A549 (cell line): ENCODE measurements around the gene TRAPPC5. TPM values are rescaled to one million over a fixed set of nuclear protein-coding genes. Genes with fewer than 3 reads are reported as not detected.

Source experiments
- ATAC-seq, 2 experiments: fragments of 200-7000 bp in 1 of 2; fragments of >200 bp in 1 of 2; cut with Nextera tagmentation in 1 of 2; cut with Tn5 transposase in 1 of 2; 3 replicates each; pipeline versions ENCODE4 v1.8.0 to v1.9.1; 2018 to 2020; ENCODE audit warnings: mild to moderate bottlenecking in 1 of 2, moderate library complexity in 1 of 2
- CTCF ChIA-PET: fragments of 300-600 bp; sonication (Branson Sonifier 250); formaldehyde crosslinking; extraction: SDS; loops from one replicate; lab custom pipeline; 2021; ENCODE audit warnings: antibody characterized with exemption, inconsistent platforms; lab: Yijun Ruan, JAX
- POLR2A ChIA-PET: fragments of 350-600 bp; formaldehyde crosslinking; extraction: SDS; loops from one replicate; lab custom pipeline; 2021; ENCODE audit warnings: antibody characterized with exemption, inconsistent platforms; lab: Yijun Ruan, JAX
- DNase-seq, 2 experiments: peaks; one replicate each; pipeline versions ENCODE4 v3.0.0 to v3.0.0-alpha.2; 2011 to 2016; ENCODE audit warnings: low read depth in 1 of 2, low spot score in 1 of 2
- FAIRE-seq: peaks from 2 replicates; lab custom pipeline; 2011; peaks lifted over from hg19 to GRCh38; lab: Jason Lieb, UNC
- H3K27ac ChIP-seq, 2 experiments: fragments of >200 bp; sonication (Bioruptor Twin); formaldehyde crosslinking; 3 replicates each; pipeline ENCODE4 v1.5.1; 2016 to 2017
- H3K4me1 ChIP-seq: fragments of >200 bp; sonication (Bioruptor Twin); formaldehyde crosslinking; 3 replicates; pipeline ENCODE4 v1.6.1; 2016
- H3K4me2 ChIP-seq: fragments of >200 bp; sonication (Bioruptor Twin); formaldehyde crosslinking; 3 replicates; pipeline ENCODE4 v1.6.1; 2016
- H3K4me3 ChIP-seq: fragments of >200 bp; sonication (Bioruptor Twin); formaldehyde crosslinking; 3 replicates; pipeline ENCODE4 v1.5.1; 2016
- H3K9me3 ChIP-seq: fragments of >200 bp; sonication (Bioruptor Twin); formaldehyde crosslinking; 3 replicates; pipeline ENCODE4 v1.6.1; 2016
- ATOH8 ChIP-seq: fragments of 250-450 bp; sonication (Bioruptor Pico); IDR thresholded peaks from 2 replicates; pipeline ENCODE4 v1.5.0; 2020; ENCODE audit warnings: low read depth, mild to moderate bottlenecking, moderate library complexity
- BHLHE40 ChIP-seq: IDR thresholded peaks from 2 replicates; pipeline ENCODE4 v1.6.1; 2012; ENCODE audit warnings: low read depth, low read length, inconsistent platforms
- CEBPB ChIP-seq, 2 experiments: fragments of >200 bp in 1 of 2; sonication (Bioruptor Twin) in 1 of 2; formaldehyde crosslinking in 1 of 2; IDR thresholded peaks; 2 replicates each; pipeline ENCODE4 v1.6.1; 2012 to 2016
- E2F6 ChIP-seq: IDR thresholded peaks from 2 replicates; pipeline ENCODE4 v1.6.1; 2012; ENCODE audit warnings: low read depth, borderline replicate concordance
- EHF ChIP-seq: fragments of 250-450 bp; sonication (Bioruptor Pico); IDR thresholded peaks from 2 replicates; pipeline ENCODE4 v1.5.0; 2020; ENCODE audit warnings: mild to moderate bottlenecking
- ESRRA ChIP-seq: fragments of 150-350 bp; IDR thresholded peaks from 2 replicates; pipeline ENCODE4 v1.6.1; 2014; ENCODE audit warnings: mild to moderate bottlenecking, low read length, borderline replicate concordance
- FOSB ChIP-seq: fragments of 250-450 bp; sonication (Bioruptor Pico); IDR thresholded peaks from 2 replicates; pipeline ENCODE4 v1.5.0; 2020; ENCODE audit warnings: mild to moderate bottlenecking, moderate library complexity
- FOSL2 ChIP-seq, 2 experiments: fragments of 450-650 bp in 1 of 2; fragments of >200 bp in 1 of 2; sonication (Bioruptor Twin) in 1 of 2; formaldehyde crosslinking; IDR thresholded peaks; 2 replicates each; pipeline versions ENCODE4 v1.5.0 to v1.6.1; 2016 to 2020; ENCODE audit warnings: mild to moderate bottlenecking in 1 of 2, moderate library complexity in 1 of 2
- HEYL ChIP-seq: fragments of 250-450 bp; sonication (Bioruptor Pico); IDR thresholded peaks from 2 replicates; pipeline ENCODE4 v1.8.0; 2021; ENCODE audit warnings: mild to moderate bottlenecking, moderate library complexity
- HMGXB4 ChIP-seq: fragments of 250-450 bp; sonication (Bioruptor Pico); IDR thresholded peaks from 2 replicates; pipeline ENCODE4 v1.5.0; 2021; ENCODE audit warnings: mild to moderate bottlenecking, moderate library complexity, borderline replicate concordance
- JUNB ChIP-seq: fragments of >200 bp; sonication (Bioruptor Twin); formaldehyde crosslinking; IDR thresholded peaks from 2 replicates; pipeline ENCODE4 v1.6.1; 2016
- MAFK ChIP-seq: fragments of 450-650 bp; IDR thresholded peaks from 2 replicates; pipeline ENCODE4 v1.6.1; 2014; ENCODE audit not compliant: partially characterized antibody
- NPAS2 ChIP-seq: fragments of 250-450 bp; sonication (Bioruptor Pico); IDR thresholded peaks from 2 replicates; pipeline ENCODE4 v1.8.0; 2022; ENCODE audit warnings: mild to moderate bottlenecking, moderate library complexity, borderline replicate concordance
- PBX3 ChIP-seq: IDR thresholded peaks from 2 replicates; pipeline ENCODE4 v1.6.1; 2012
- RAD21 ChIP-seq, 2 experiments: fragments of >200 bp in 1 of 2; sonication (Bioruptor Twin) in 1 of 2; formaldehyde crosslinking in 1 of 2; IDR thresholded peaks in 1 of 2; conservative IDR thresholded peaks in 1 of 2; 2 replicates in 1 of 2; 3 replicates in 1 of 2; pipeline ENCODE4 v1.6.1; 2012 to 2018; ENCODE audit warnings: inconsistent platforms in 1 of 2
- RARB ChIP-seq: fragments of 250-450 bp; sonication (Bioruptor Pico); IDR thresholded peaks from 2 replicates; pipeline ENCODE4 v1.8.0; 2021; ENCODE audit warnings: mild to moderate bottlenecking, moderate library complexity
- RCOR1 ChIP-seq: fragments of 150-350 bp; IDR thresholded peaks from 2 replicates; pipeline ENCODE4 v1.6.1; 2014; ENCODE audit warnings: antibody characterized with exemption, low read length, low read depth
- RFX5 ChIP-seq: fragments of 450-650 bp; IDR thresholded peaks from 2 replicates; pipeline ENCODE4 v1.7.1; 2014; ENCODE audit warnings: antibody characterized with exemption, mild to moderate bottlenecking, moderate library complexity
- RNF2 ChIP-seq: fragments of 200-600 bp; sonication (generic); IDR thresholded peaks from 2 replicates; pipeline ENCODE4 v1.6.1; 2016; ENCODE audit warnings: low read depth, mild to moderate bottlenecking, antibody characterized with exemption, moderate library complexity, borderline replicate concordance
- ZFP36 ChIP-seq: fragments of 450-650 bp; IDR thresholded peaks from 2 replicates; pipeline ENCODE4 v1.6.1; 2014; ENCODE audit warnings: borderline replicate concordance; ENCODE audit not compliant: partially characterized antibody
- WGBS: methylation state at CpG from one replicate; pipeline ENCODE4 v1.1.6; 2017; ENCODE audit errors: missing lambda C conversion rate; 5-methylcytosine and 5-hydroxymethylcytosine counted together
- polyA plus RNA-seq, 4 experiments: library from polyadenylated mRNA; depleted of rRNA in 3 of 4; stranded (reverse); fragments of >200 nt; fragmentation: RNase III in 1 of 4; extraction: RNeasy Plus Mini Kit Qiagen cat#74134 plus additional on column Dnase treatment in 1 of 4; gene quantifications; 2 replicates in 3 of 4; 3 replicates in 1 of 4; pipeline ENCODE4 v1.2.3, GENCODE V29; 2011 to 2017

Gene TRAPPC5
- polyA plus RNA-seq, 2 of the 4 experiments (the other 2 are of a cell fraction) = 31.6 to 59.8 TPM

GRCh38 chr19:7661744-7662538 is 18.7 kb upstream of the TRAPPC5 start:
- Histone ChIP-seq H3K4me3 (no peak overlapping the region), H3K4me1 (no peaks in the 10 kb centered on the region), H3K9me3 (no peaks in the 10 kb centered on the region), H3K4me2 (no peak overlapping the region), H3K27ac (no peak overlapping the region)
- POLR2A ChIA-PET = no interaction called here
- TF ChIP-seq ATOH8 (CRISPR knock-in tag) (no peak), RFX5 (no peak), ESRRA (no peak), RAD21 (conservative IDR thresholded peaks at IDR 0.05 in 1 of 2, IDR thresholded peaks at IDR 0.05 in 1 of 2) (no peak), NPAS2 (CRISPR knock-in tag) (no peak), FOSB (CRISPR knock-in tag) (no peak), E2F6 (no peak), ZFP36 (no peak)
- WGBS = 62% methylated on average over 8 of the region's 8 CpGs
- ATAC-seq (no peak), FAIRE-seq (no peak), DNase-seq (no peak)
- CTCF ChIA-PET = interaction anchor here (0.8 to 3.8 kb wide), 4 partner anchors 10 to 139 kb away, joined by 3 to 18 read pairs (median 10); partner anchors contain the start of gene TRAPPC5

- CTCF ChIA-PET = interaction anchor here (0.6 to 3.8 kb wide), 4 partner anchors 10 to 206 kb away, joined by 3 to 18 read pairs (median 4); partner anchors contain the start of gene TRAPPC5
- POLR2A ChIA-PET = no interaction called here
- H3K27ac ChIP-seq = no peak overlapping the region
- H3K4me1 ChIP-seq = no peaks in the 10 kb centered on the region
- 47% methylated on average over 14 of the region's 14 CpGs for WGBS
- no peak overlapping the region for H3K4me2 ChIP-seq
- TF ChIP-seq HEYL (CRISPR knock-in tag) (no peak), FOSL2 (IDR thresholded peaks at IDR 0.05) (no peak), FOSL2 (CRISPR knock-in tag; IDR thresholded peaks at IDR 0.05) (no peak), RCOR1 (no peak), EHF (no peak), PBX3 (no peak), ESRRA (no peak), ATOH8 (CRISPR knock-in tag) (no peak), HMGXB4 (CRISPR knock-in tag) (no peak), CEBPB (IDR thresholded peaks at IDR 0.05) (no peak), RARB (CRISPR knock-in tag) (no peak), MAFK (no peak), BHLHE40 (no peak), RNF2 (no peak), JUNB (no peak)
- no peak overlapping the region for H3K4me3 ChIP-seq
- ATAC-seq (no peak), FAIRE-seq (no peak), DNase-seq (no peak)
- H3K9me3 ChIP-seq = no peaks in the 10 kb centered on the region
Observed at GRCh38 chr19:7662657-7663056, 18.0 kb upstream of the TRAPPC5 start.
